HG02840 (cell line): Measurements from ENCODE around the gene GEN1.

ENCODE experiments used
- ATAC-seq: cut with Tn5 transposase; IDR thresholded peaks from one replicate; pipeline ENCODE4 v1.9.1; 2021; ENCODE audit warnings: mild to moderate bottlenecking, moderate library complexity, moderate number of reproducible peaks; ENCODE audit not compliant: unreplicated experiment, low FRiP score

GEN1 gene

DNA sequence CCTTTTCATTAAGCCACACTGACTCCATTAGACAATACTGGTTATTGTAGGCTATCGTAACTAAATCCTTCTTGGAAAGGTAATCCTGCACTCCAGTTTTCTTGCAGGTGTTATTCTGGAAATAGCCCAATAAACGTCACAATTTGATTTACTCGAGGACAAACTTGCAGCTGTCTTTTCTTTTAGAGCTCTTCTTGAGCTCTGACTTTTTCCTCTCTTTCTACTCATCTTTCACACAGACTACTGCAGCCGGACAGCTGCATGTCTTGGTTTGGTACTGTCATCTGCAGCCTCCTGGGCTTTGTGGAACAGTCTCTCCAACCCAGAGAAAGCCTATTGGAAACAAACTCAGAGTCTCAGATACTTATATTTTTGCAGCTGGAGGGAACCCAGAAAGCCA lies 39.4 kb downstream of the GEN1 start:
- ATAC-seq, result no peak

DNA sequence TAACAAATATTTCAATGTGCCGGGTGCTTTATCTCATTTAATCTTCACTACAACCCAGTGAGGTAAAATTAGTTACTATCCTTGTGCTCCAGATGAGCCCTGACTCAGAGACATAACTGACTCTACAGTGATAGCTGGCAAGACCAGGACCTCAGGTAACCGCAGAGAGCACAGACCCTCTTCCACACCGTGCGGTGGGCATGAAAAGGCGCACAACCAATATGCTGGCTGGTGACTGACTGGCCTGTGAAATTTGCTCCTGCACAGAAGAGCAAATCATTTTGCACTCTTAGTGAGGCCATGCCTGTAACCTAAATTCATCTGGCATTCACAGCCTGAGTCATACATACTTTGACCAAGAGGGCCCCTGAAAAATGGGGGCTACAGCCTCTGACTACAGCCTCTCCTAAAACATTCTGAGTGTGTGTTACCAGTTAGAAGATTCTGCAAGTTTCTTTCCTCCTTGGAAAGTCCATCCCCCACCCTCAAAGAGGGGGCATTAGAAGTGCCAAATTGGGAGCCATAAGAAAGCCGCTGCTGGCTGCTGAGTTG lies 39.9 kb downstream of the GEN1 start:
- ATAC-seq, result no peak

DNA sequence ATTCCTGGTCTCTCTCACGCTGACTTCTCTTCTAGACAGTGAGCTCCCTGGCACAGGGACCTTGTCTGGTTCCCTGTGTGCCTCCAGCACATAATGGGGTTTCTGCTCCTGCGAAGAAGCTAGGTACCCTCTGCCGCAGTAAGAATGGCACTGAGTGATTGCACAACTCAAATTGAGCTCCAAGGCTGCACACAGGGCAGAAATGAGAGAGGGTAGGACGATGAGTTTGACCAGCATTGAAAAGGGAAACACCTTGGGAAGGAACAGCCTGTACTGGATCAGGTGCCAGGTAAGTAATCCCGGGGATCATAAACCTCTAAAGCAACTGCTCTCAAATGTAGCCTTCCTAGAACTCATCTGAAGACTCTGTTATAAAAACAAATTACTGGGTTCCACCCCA lies 41.4 kb downstream of the GEN1 start:
- ATAC-seq, result no peak

DNA sequence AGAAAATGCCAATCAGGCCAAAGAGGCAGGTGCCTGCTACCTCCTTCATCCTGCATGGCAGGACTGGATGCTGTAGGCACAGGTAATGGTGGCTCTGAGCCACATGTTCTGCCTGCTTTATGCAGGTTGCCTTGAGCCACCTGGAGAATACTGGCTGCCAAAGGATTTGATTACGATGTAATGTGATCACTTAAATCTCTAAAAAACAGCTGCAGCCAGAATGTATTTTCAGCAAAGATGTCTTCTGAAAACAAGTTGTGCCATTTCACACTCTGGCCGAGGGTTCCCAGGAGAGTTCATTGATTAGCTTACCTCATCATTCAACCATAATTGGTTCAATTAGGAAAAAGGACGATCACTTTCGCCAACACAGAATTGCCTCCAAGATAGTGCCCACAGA lies 44.4 kb downstream of the GEN1 start:
- ATAC-seq, result no peak

DNA sequence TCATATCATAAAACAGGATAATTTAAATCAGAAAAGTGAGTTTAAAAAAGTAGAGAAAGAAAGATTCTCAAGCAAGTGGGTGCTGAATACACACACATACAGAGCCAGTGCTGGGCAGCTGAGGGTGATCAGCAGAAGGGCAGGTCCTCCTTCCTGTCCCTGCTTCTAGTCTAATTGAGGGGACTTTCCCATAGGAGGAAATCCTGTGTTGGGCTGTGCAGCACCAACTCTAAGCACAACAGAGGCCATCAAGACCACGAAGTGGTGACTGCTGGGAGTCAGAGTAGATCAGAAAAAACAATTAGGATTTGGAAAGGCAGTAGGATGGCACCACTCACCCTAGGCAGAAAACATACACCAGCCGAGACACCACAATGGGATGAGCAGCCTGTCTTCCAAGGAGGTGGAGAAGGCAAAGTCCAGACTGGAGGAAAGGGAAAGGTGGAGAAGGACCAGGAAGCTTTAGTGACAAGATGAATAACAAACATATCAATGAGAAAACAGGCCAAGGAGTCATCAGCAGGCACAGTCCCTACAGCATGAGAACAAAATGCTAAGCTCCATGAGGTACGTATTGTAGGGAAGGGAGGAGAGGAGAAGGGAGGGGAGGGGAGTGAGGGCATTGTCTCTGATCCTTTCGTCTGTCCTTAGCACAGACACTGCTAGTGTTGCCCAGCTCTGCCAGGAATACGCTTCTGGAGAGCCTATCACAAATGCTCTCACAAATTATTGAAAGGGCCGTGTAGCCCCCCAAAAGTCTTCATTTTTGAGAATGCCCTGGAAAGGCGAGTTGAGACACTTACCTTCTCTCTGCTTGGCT lies 45.6 kb downstream of the GEN1 start:
- no peak for ATAC-seq

DNA sequence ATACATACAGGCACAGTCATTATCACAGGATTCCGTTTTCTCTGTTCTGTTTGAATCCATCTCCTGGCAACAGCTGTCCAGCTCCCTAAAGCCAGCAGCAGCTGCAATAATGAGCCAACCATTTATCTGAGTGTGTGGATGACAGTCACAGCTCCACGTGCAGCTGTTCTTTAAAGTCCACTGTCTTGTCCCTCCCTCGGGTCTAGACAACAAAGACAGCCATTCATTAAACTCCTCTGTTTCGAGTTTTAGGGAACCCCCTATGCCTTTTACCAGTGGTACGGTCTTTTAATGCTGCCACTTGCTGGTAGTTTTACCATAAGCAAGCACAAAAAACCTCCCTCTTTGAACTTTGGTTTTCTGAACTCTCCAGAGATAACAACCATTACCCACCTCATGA lies 46.3 kb downstream of the GEN1 start:
- ATAC-seq, result no peak

DNA sequence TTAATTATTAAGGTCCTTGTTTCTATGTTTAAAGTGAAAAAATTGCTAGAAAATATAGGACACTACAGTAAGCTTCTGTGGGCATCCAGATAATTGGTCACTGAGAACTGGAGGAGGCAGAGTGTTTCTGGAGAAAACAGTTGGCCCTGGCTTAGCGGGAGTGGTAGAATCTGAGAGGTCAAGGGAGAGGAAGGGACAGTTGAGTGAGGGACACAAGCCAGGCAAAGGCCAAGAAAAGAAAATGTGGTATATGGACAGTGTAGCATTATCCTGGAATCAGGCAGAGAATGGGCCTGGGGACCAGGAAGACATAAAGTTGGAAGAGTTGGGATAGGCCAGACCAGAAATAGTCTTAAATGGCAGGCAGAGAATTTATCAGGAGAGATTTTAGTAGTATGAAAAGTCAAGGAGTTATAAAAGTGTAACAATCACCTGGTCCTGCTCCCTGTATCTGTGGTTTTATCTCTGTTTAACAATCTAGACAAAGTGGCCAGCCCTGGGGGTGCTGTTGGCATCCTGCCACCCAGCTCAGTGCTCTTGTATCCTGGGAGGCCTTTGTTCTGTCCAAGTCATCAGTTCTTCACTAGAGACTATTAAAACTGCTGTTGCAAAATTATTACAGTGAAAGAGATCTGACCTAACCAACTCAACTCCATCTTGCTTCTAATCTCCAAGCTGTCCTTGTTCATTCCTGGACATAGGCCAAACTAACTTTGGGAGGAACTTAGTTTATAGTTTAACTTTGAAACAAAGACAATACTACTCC lies 46.9 kb downstream of the GEN1 start:
- ATAC-seq, result no peak

DNA sequence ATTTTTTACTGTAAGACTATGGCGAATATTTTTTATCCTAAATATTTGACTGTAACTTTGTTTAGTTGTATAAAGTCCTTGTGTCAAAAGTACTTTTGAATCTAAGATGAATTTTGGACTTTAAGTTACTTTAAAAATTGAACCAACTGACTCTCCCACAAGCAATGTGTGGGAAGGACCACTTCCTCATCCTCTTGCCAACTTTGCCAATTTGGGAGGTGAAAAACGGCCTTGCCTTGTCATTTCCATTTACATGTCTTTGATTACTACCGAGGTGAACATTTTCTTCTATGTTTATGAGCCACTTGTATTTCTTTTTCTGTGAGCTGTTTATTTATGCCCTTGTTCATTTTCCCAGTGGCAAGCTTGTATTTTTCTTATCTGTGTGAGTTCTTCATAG lies 49.6 kb downstream of the GEN1 start:
- no peak for ATAC-seq

DNA sequence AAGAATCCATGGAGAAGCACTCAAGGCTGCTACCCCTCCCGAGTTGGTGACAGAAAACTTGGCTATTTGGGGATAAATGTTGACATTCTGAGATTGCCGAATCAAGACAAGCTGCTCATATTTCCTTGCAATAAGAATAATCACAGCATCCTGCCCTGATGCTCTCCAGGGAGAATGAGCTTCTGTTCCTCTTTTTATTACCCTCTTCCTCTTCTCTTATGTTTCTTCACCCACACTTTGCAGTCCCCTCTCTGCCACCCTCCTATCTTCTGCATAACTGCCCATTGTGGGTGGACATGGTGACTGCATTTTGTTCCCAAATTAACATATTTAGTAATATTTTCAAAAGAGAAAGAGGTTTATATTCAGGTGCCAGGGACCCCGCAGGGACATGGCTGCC lies 50.4 kb downstream of the GEN1 start:
- ATAC-seq, result no peak

DNA sequence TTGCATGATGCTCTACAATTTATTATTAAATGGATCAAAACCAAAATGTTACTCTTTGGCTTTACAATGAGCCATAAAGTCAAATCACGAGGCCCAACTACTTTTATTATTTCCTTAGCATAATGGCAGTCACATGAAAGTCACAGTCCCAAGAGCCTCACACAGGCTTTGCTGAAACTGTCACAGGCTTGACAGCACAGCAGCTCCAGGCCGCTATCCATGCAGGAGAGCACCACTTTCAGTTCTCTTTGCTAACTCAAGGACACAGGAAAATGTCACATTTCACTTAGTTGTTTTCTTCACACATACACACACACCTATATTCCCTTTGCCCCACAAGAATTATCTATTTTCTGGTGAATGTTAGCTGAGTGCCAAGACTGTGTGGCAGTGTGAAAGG lies 51.2 kb downstream of the GEN1 start:
- no peak for ATAC-seq

DNA sequence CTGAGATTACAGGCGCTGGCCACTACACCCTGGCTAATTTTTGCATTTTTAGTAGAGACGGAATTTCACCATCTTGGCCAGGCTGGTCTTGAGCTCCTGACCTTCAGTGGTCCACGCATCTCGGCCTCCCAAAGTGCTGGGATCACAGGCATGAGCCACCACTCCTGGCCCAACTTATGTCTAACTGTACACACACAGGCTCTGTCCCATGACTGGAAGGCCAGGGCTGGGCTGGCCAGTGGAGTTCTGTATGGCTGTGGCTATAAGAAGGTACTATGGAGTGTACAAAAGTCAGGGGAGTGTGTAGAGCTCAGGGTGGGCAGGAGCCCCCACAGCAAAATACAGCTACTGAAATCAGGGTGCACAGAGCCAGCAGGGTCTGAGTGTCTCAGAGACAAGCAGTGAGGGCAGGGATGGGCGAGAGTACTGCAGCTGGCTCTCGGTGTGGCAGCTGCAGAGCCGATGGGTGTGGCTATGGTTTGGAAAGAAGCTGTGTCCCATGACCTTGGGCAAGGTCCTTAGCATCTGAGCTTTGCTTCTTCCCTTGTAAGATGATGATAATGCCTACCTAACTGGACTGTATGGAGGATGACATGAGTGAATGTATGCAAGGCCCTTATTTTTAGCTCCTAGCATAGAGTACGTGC lies 51.9 kb downstream of the GEN1 start:
- no peak for ATAC-seq

DNA sequence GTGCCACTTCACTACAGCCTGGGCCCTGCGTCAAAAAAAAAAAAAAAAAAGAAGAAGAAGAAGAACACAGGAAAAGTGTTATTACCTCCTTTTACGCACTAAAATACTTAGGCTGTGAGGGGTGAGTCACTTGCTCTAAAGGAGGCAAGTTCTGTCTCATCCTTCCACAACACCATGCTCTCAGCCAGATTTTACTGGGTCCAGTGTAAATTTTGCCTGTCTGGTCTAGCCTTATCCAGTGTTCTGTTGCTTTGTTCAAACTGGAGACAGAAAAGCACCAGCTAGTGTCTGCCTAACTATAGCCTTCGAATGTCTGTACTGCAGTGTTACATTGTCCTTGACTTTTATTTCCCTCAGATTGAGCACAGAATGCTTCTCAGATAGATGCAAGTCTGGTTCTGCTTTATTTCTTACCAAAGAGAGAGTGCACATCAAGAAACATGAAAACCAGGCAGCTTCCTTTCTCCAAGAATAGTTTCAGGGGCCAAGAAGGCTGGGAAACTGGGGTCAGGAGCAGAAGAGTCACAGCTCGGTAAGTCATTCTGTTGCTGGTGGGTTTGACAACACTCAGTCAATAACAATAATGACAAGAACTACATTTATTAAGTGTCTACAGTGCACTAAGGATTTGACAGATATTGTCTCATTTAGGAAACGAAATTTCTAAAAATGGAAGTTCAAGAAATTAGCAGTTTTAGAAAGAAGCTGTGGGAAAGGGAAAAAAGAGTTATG lies 59.2 kb downstream of the GEN1 start:
- peak; percentile 50 for ATAC-seq

DNA sequence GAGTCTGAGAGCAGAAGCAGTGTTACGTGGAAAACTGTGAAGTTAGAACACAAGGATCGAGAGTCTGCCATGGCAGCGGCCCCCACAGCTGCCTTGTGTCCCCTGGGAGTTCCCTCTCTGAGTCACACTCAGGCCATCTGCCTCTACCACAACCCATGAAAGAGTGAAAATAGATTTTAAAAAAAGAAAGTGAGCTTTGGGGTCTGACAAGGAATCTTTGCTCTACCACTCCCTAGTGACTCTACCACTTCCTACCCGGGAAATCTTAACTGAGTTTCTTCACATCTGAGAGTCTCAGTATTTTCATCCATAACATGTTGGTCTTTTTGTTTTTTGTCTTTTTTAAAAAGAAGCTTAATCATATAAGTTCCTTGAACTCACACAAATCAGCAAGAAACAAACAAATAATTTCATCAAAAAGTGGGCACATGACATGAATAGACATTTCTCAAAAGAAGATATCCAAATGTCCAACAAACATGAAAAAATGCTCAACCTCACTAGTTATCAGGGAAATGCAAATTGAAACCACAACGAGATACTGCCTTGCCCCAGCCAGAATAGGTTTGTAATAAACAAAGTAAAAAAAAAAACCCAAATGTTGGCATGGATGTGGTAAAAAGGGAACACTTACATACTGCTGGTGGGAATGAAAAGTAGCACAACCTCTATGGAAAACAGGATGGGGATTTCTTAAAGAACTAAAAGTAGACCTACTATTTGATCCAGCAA lies 60.0 kb downstream of the GEN1 start:
- ATAC-seq, result peak; percentile 90

DNA sequence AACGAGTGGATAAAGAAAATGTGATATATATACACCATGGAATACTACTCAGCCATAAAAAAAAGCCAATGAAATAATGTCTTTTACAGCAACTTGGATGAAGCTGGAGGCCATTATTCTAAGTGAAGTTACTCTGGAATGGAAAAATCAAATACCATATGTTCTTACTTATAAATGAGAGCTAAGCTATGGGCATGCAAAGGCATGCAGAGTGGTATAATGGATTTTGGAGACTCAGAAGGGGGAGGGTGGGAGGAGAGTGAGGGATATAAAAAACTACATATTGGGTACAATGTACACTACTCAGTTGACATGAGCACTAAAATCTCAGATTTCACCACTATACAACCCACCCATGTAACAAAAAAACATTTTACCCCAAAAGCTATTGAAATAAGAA lies 60.7 kb downstream of the GEN1 start:
- ATAC-seq, result no peak

DNA sequence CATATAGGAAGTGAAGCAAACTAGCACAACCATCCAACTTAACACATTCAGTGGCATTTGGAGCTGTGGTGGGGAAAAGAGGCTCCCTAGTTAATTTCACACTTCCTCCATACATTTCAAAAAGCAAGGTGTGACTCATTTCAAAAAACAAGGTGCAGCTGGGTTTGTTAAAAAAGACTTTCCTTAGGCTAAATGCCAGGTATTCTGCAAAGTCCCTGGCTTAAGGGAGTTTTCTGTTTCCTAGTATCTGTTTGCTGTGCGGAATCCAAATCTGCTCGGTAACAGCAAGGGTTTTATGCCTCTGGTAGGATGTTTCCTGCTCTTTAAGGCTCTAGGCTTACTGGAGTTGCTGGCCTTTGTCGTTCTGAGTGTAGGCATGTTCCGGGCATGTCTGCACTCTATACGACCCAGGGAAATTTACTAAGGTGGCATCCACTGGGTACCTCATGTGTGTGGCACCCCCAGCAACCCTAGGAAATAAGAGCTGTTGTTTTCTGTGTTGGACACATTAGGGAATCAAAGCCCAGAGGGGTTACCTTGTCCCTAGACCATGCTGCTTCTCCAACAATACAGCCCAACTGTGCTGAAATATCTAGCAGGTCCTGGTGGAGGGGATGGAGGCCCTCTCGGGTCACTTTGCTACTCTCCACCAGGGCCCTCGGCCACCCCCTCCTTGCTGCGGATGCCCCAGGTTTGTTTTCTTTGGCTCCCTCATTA lies 61.7 kb downstream of the GEN1 start:
- ATAC-seq, result no peak

DNA sequence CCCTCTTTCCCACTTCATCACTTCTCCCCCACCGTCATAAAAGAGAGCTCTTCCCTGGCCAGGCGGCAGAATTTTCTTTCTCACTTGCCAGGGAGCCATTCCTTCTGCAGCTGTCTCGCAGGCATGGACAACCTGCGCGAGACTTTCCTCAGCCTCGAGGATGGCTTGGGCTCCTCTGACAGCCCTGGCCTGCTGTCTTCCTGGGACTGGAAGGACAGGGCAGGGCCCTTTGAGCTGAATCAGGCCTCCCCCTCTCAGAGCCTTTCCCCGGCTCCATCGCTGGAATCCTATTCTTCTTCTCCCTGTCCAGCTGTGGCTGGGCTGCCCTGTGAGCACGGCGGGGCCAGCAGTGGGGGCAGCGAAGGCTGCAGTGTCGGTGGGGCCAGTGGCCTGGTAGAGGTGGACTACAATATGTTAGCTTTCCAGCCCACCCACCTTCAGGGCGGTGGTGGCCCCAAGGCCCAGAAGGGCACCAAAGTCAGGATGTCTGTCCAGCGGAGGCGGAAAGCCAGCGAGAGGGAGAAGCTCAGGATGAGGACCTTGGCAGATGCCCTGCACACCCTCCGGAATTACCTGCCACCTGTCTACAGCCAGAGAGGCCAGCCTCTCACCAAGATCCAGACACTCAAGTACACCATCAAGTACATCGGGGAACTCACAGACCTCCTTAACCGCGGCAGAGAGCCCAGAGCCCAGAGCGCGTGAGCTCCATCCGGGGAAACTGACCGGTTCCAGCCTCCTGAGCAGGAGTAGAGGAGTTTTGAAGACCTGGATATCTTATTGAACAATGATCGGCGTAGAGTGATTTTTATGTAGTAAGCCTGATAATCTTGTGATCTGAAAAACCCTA lies 62.7 kb downstream of the GEN1 start, which contains the start of gene MSGN1:
TSS of gene MSGN1 (plus strand) at position 65 of the 850 bp plus-strand sequence. CDS start at position 124, 59 bp downstream.
- no peak for ATAC-seq

DNA sequence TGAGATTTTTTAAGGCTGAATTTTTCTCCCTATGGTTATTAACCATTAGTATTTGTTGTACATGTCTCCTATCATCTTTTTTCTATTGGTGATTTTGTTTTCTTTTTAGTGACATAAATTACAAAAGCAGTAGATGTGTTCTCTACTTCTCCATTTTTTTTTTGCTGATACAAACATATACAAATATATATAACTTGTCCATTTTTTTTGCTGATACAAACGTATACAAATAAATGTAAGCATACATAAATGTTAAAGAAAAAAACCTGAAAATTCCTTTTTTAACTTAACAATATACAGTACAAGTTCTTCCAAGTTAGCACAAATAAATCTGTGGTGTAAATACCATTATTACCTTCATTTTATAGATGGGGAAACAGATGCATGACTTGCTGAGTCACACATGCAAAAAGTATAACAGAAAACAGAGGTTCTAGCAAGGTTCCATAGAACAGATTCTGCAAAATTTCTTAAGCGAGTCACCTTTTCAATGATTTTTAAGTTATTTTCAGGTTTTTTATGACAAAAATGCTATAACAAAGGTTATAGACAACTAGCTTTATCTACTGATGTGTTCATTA lies 64.4 kb downstream of the GEN1 start:
- no peak for ATAC-seq

DNA sequence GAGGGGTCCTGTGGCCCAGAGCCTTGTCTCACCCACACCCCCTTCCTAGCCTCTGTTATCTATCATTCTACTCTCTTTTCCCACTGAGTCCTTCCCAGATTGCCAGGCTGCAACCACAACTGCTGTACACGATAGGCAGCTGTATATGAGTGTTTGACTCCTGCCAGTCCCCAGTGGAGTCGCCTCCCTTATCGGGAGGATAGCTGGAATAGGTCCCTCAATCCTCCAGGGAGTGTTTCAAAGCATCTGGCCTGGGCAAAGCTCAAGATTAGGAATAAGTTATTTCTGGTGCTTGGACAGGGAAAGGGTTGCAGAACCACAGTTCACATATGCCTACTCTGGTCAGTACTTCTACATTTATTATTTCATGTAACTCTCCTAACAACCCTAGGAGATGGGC lies 67.1 kb downstream of the GEN1 start:
- no peak for ATAC-seq
